ENCODE measurements around the gene TRIM73.
"Not testable (repeated sequence)": the region's sequence is repeated elsewhere in the genome, so short reads cannot be mapped to it uniquely, and the experiment has no call there.

The TRIM73 gene

DNA sequence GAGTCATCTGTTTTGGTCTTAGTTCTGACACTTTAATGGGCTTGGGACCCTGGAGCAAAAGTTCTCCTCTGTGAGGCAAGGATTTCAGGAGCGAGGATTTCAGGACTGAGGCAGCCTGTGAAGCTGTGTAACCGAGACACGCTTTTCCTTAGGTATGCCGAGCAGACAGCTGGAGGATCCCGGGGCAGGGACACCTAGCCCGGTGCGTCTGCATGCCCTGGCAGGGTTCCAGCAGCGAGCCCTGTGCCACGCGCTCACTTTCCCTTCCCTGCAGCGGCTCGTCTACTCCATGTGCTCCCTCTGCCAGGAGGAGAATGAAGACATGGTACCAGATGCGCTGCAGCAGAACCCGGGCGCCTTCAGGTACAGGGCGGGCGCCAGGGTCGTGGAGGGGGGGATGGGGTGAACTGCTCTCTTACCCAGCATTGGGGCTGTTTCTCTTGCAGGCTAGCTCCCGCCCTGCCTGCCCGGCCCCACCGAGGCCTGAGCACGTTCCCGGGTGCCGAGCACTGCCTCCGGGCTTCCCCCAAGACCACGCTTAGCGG lies 20.5 kb downstream of the TRIM73 start:
- DNase-seq (ENCODE audit: low read depth), result not testable (repeated sequence)

DNA sequence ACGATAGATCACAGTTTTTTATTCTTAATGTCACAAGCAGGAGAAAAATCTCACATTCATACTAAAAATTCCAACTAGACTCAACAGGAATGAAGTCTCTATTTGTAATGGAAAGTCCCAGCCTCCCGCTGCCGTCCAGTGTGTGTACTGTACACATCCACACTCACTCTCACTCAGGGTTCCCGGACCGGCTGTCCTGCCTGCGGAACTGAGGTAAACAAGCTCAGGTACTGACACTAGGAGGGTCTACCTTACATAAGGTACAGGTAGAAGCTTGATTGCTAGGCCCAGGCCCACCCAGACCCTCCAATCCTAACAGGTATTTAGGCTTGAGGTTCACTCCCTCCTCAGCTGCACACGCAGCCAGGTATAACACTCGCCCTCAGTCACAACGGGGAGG lies 21.4 kb downstream of the TRIM73 start:
- DNase-seq (ENCODE audit: low read depth), result not testable (repeated sequence)

DNA sequence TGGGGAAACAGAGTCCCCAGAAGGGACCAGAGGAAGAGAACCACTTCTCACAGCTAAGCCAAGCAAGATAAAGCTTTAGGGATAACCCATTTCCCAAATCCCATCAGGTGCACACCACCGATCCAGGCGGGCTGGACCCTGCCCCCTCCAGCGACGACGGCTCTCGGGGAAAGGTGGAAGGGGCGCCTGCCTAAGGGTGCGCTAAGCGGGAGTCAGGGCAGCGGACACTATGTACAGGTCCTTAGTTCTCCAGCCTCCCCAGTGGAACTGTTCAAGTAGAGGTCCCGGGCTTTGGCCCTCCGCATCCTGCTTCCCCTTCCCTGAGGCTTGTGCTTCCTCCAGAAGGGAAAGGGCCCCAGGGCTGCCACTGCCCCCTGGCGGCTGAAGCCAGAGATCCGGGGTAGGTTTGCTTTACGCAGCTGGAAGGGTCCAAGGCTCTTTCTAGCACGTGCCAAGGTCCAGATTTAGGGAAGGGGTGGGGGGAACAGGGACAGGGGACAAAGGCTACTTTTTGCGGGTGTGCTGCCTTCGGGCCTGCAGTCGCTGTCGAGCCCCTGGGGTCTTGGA lies 22.9 kb downstream of the TRIM73 start:
- not testable (repeated sequence) for DNase-seq (ENCODE audit: low read depth)

DNA sequence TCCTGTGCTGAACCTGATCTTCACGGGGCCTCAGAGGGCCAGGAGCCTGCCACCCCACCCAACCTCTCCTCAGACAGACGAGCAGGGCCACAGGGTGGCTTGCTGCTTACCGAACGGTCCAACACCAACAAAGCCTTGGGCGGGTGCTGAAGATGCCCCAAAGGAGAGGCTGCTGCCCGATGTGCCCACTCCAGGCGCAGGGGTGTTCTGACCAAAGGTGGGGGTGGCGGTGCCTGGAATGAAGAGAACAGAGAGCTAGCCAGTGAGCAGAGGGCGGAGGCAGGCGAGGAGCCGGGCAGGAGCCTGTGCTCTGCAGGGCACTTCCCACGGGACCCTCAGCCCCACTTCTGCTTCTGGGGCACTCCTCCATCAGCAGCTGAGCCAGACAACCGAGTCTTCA lies 23.8 kb downstream of the TRIM73 start:
- DNase-seq (ENCODE audit: low read depth), result not testable (repeated sequence)

DNA sequence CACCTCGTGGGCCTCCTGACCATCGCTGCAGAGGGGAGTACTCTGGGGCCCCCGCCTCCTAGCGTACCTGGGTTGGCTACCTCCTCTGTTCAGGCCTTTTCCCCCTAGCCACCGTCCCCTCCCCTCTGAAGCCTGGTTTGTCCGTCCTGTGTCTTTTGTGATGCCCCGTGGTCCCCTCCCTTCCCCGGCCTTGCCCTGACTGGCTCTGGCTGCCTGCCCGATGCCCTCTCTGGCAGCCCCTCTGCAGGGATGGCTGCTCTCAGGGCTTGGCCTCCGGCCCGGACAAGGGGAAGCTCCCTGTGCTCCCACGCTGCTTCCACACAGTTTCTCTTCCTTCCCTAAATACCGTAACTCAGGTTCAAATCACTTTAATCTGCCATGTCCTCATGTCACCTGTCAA lies 24.3 kb downstream of the TRIM73 start:
- DNase-seq (ENCODE audit: low read depth), result not testable (repeated sequence)

DNA sequence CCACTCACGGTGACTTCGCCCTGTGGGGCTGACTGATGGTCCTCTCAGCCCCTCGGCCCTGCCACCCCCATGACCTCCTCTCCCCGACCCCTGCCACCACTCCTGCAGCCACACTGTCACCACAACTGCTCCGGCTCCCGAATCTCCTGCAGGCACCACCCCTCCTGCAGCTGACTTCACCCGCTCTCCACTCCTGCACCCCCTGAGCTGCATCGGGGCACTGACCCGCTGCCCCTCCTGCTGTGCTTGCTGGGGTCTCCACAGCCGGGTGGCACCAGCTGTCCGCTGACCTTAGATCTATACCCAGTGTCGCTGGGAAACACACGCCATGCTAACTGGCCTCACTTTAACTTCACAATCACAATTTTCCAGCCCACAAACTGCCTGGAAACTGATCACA lies 24.7 kb downstream of the TRIM73 start:
- not testable (repeated sequence) for DNase-seq (ENCODE audit: low read depth)

DNA sequence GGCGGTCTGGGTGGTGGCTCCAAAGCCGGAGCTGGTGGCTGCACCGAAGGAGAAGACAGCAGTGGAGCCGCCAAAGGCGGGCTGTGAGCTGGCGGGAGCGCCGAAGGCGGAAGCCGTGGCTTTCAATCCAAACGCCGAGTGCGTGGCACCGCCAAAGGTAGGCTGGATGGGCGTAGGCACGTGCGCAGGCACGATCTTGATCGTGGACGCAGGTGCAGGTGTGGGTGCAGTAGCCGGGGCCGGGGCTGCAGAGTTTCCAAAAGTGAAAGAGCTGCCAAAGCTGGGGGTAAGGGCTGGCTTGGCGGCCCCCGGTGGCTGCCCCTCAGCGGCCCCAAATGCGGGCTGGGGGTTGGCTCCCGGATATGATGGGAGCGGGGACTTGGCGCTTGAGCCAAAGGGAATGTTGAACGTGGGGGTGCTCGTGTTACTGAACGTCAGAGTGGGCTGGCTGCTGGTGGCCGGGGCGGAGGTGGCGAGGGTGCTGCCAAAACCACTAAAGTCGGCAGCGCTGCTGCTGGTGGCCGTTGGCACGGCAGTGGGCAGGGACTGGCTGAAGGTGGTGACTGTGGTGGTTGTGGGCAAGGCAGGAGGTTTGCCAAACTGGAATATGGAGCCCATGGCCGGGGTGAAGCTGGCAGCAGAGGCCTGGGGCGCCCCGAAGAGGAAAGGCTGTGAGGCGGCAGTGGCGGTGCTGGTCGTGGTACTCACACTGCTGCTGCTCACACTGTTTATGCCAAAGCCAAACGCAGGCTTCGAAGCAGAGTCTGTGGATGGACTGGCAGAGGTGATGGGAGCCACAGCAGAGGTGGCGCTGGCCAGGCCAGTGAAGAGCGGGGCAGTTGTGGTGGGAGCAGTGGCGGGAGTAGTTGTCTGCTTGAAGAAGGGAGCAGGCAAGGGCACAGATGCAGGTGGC lies 26.6 kb downstream of the TRIM73 start:
- DNase-seq (ENCODE audit: low read depth), result not testable (repeated sequence)

DNA sequence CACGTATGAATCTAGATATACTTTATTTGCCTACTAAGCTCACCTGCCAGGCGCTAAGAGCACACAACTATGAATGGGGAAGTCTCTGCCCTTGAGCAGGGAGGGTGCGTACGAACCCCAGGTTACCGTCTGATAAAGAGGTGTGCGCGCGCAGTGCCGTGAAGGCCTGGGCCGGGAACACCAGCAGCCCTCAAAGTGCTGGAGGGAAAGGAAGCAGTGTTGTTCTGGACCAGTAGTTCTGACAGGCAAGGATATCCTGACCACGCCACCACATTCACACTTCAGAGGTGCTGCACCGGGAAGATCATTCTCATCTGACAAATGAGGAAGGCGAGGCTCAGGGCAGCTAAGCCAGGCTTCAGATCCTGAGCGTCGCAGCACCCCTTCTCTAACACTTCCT lies 28.1 kb downstream of the TRIM73 start:
- DNase-seq (ENCODE audit: low read depth), result not testable (repeated sequence)

DNA sequence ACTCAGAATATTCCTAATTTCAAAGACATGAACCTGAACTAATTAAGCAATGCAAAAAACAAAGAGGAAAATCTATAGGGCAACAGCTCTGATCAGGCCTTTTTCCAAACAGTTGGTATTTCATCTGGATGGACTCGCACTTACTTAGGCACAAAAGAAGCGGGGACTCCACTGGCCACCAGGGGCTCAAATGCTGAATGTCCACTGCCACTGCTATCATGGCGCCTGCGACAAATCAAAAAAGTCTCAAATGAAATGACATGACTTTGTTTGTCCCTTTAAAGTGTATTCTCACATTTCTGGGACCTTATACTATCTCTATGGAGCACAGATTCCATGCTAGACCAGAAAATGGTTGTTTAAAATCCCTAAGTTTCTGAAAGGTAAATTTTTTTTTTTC lies 43.6 kb downstream of the TRIM73 start:
- DNase-seq (ENCODE audit: low read depth), result not testable (repeated sequence)

DNA sequence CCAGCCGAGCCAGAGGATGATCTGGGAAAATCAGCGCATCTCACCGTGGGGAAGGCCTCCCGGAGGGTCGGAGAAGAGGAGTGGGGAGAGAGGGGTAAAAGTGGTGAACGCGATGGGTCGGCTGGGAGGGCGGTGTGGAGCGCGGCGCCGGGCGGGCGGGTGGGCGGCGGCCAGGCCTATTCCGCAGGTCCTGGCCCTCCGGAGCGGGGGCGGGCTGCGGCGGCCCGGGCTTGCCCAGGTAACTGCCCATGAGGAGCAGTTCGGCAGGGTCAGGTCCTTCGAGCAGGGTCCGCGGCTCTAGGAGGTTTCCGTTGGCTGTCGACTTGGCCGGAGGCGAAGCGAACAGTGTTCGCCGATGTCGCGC lies 46.7 kb downstream of the TRIM73 start:
- not testable (repeated sequence) for DNase-seq (ENCODE audit: low read depth)

DNA sequence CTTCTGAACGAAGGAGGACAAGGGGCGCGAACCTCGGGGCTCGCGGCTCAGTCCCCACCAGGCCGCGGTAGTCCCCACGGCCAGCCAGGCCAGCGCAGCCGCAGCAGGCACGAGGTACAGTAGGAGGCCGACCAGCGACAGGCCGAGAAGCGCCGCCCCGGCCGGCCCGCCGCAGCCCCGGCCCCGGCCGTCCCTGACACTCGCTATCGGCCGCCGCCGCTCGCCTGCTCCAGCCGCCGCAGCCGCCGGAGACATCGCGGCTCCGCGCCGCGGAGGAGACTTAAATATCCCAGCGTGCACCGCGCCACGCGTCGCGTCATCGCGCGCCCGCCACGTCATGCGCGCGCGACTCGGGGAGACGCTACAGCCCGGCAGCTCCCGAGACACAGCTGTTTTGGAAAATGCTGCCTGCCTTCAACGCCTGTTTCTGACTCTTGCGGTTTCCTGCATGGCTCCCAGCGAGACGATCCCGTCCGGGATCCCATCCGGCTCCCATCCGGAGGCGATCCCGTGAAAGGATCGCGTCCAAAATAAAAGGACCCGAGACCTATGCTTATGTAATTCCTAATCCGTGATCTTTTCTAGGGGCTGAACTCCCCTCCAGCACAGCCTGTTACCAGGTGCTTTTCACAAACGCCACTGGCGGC lies 47.2 kb downstream of the TRIM73 start:
- DNase-seq (ENCODE audit: low read depth), result peak; percentile 8

DNA sequence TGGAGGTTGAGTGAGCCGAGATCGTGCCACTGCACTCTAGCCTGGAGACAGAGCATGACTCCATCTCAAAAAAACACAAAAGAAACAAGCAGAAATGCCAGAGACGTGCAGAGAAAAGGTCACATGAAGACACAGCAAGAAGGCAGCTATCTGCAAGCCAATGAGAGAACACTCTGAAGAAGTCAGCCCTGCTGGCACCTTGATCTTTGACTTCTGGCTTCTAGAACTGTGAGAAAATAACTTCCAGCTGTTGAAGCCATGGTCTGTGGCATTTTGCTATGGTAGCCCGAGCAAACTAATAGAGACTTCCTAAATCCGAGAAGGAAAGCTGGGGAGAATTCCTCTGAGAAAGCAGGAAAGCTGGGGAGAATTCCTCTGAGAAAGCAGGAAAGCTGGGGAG lies 54.5 kb downstream of the TRIM73 start:
- DNase-seq (ENCODE audit: low read depth), result not testable (repeated sequence)

DNA sequence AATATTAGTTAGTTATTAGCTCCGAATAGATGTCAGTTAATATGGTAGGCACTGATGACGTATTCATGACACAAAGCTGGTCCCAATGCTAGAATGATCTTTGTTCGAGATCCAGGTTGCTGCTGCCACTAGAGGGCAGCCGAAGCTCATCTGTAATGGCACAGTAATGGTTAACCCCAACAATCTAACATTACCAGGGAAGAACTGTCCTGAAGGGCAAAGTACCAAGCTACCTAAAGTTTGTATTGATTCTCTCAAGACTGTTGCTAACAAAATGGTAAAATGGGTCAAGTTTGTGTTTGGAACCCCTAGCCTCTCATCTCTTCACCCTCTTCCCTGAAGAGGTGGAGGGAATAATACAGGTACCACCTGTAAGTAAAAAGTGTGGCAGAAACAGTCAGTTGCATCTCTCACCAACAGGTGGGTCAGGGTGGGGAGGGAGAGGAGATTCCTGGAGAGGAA lies 57.1 kb downstream of the TRIM73 start:
- not testable (repeated sequence) for DNase-seq (ENCODE audit: low read depth)

Measured in amniotic epithelial cell (primary cell).